GM10248 (cell line): ENCODE results near the gene AKR1E2.

Experiments used
- CTCF ChIA-PET: fragments of 300-600 bp; sonication (Branson Sonifier 250); formaldehyde crosslinking; extraction: SDS; loops from one replicate; lab custom pipeline; 2021; ENCODE audit warnings: antibody characterized with exemption; lab: Yijun Ruan, JAX
- POLR2A ChIA-PET: fragments of 350-650 bp; sonication (Branson Sonifier 250); formaldehyde crosslinking; extraction: SDS; loops from one replicate; lab custom pipeline; 2020; ENCODE audit warnings: antibody characterized with exemption; lab: Yijun Ruan, JAX
- DNase-seq: peaks from one replicate; pipeline ENCODE4 v3.0.0; 2012; ENCODE audit errors: extremely low spot score
- CTCF ChIP-seq: IDR thresholded peaks from 2 replicates; pipeline ENCODE4 v1.5.1; 2012; ENCODE audit warnings: mild to moderate bottlenecking, low read depth; ENCODE audit errors: extremely low read depth, missing control alignments, control extremely low read depth

Gene AKR1E2

GRCh38 chr10:4802711-4803487 lies 23.1 kb upstream of the AKR1E2 start:
- DNase-seq: no peak
- CTCF ChIA-PET: interaction anchor here (2.6 kb wide), 1 partner anchor 11 kb away, joined by 19 read pairs; no protein-coding TSS in a partner anchor
- POLR2A ChIA-PET: no interaction called here
- no peak for TF ChIP-seq CTCF

GRCh38 chr10:4803822-4804221 lies 22.2 kb upstream of the AKR1E2 start:
- ChIA-PET POLR2A (no interaction called here), CTCF (interaction anchor here (2.6 kb wide), 1 partner anchor 10 kb away, joined by 19 read pairs; no protein-coding TSS in a partner anchor)
- no peak for DNase-seq
- TF ChIP-seq CTCF: no peak

- ChIA-PET POLR2A (no interaction called here), CTCF (interaction anchor here (2.6 kb wide), 1 partner anchor 10 kb away, joined by 19 read pairs; no protein-coding TSS in a partner anchor)
- no peak for DNase-seq
- TF ChIP-seq CTCF: no peak
Measured at GRCh38 chr10:4804465-4804864, 21.5 kb upstream of the AKR1E2 start.

- DNase-seq: no peak
- CTCF ChIA-PET: no interaction called here
- POLR2A ChIA-PET: no interaction called here
- TF ChIP-seq CTCF: no peak
Measured at GRCh38 chr10:4806534-4806933, 19.5 kb upstream of the AKR1E2 start.

GRCh38 chr10:4807761-4808507 lies 18.1 kb upstream of the AKR1E2 start:
- TF ChIP-seq CTCF: no peak
- ChIA-PET CTCF (interaction anchor here (1.1 to 1.5 kb wide), 2 partner anchors 29 to 42 kb away, joined by 3 read pairs; no protein-coding TSS in a partner anchor), POLR2A (no interaction called here)
- DNase-seq: no peak

- no peak for TF ChIP-seq CTCF
- DNase-seq: no peak
- POLR2A ChIA-PET: no interaction called here
- CTCF ChIA-PET: interaction anchor here (1.5 kb wide), 1 partner anchor 41 kb away, joined by 3 read pairs; no protein-coding TSS in a partner anchor
Measured at GRCh38 chr10:4809156-4809555, 16.9 kb upstream of the AKR1E2 start.
